ENCODE results near the gene AMBP.

The AMBP gene

DNA sequence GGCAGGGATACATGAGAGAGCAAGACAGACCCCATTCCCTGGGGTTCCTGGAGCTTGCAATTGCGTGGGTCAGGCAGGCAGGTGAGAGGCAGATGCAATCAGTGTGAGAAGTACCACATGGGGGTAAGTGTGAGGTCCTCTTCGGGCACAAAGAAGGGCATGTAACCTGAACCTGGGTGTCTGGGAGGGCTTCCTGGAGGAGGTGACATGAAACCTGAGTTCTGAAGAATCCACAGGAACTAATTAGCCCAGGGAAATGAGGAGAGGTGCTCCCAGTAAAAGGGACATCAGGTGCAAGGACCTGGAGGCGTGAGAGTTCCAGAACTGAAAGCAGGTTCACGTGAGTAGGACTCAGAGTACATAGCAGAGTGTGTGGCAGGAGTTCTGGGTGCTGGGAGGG lies 2.5 kb downstream of the AMBP start:
- Histone ChIP-seq H3K27me3 (ENCODE audit: insufficient read depth, low read length, poor library complexity, severe bottlenecking) (no peaks in the 10 kb centered on the region), H3K4me1 (ENCODE audit: insufficient read depth, low read length, poor library complexity, severe bottlenecking) (no peaks in the 10 kb centered on the region), H3K4me3 (ENCODE audit: low read length, poor library complexity, severe bottlenecking) (no peak overlapping the region), H3K9me2 (replicated peaks; ENCODE audit: low read depth, low read length) (no peaks in the 10 kb centered on the region), H3K9ac (ENCODE audit: low read depth, low read length, poor library complexity, severe bottlenecking) (no peak overlapping the region), H3K36me3 (ENCODE audit: insufficient read depth, low read length) (no peaks in the 10 kb centered on the region), H2AFZ (ENCODE audit: low read length) (no peak overlapping the region), H3K9me3 (ENCODE audit: insufficient read depth, low read depth, low read length) (no peaks in the 10 kb centered on the region), H4K20me1 (ENCODE audit: insufficient read depth, low read length, poor library complexity, severe bottlenecking) (no peaks in the 10 kb centered on the region), H3K79me2 (ENCODE audit: insufficient read depth, low read length) (no peaks in the 10 kb centered on the region), H3K4me2 (ENCODE audit: low read depth, low read length, poor library complexity, severe bottlenecking) (no peak overlapping the region), H3F3A (ENCODE audit: low read depth) (no peaks in the 10 kb centered on the region)
- no peak for TF ChIP-seq EZH2phosphoT487 (IDR thresholded peaks at IDR 0.05; ENCODE audit: borderline replicate concordance)
- TF ChIP-seq, protein P1, sequence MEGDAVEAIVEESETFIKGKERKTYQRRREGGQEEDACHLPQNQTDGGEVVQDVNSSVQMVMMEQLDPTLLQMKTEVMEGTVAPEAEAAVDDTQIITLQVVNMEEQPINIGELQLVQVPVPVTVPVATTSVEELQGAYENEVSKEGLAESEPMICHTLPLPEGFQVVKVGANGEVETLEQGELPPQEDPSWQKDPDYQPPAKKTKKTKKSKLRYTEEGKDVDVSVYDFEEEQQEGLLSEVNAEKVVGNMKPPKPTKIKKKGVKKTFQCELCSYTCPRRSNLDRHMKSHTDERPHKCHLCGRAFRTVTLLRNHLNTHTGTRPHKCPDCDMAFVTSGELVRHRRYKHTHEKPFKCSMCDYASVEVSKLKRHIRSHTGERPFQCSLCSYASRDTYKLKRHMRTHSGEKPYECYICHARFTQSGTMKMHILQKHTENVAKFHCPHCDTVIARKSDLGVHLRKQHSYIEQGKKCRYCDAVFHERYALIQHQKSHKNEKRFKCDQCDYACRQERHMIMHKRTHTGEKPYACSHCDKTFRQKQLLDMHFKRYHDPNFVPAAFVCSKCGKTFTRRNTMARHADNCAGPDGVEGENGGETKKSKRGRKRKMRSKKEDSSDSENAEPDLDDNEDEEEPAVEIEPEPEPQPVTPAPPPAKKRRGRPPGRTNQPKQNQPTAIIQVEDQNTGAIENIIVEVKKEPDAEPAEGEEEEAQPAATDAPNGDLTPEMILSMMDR (conservative IDR thresholded peaks at IDR 0.05; ENCODE audit: low read length): no peak

DNA sequence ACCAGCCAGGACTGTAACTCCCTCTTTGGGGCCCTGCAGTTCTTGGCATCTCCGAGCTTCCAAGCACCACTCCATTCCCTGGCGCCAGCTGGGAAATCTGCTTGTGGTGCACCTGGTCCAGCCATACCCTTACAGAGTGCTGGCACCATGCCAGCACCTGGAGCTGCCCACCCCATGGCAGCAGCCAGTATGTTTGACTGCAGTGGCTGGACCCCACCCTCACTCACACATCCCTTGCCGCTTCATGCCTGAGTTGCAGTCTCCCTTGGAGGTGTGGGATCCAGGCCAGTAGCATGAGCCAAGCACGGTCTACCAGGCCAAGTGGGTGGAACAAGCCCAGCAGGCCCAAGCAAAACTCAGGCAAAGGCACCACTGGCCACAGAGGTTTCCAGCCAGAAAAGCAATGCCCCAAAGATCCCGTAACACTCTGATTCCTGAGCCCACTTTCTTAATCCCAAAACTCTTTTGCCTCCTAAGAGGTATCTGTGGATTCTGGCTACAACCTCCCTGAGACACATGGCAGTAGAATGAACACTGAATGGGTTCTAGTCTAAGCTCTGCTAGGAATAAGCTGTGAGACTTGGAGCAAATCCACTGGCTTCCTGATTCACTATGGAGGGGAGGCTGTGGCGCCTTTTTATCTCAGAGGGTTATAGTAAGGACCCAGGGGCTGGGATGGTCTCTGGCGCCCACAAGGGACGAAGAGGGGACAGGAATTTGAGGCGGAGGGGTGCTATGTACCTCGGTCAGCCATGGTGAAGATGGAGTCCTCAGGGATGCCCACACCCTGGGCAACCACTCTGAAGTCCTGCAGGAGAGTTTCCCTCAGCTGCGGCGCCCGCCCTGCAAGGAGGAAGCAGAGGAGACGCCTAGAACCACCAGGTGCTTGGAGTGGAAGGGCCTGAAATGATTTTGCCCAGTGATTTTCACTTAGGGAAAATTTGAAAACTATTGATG lies 5.6 kb downstream of the AMBP start:
- Histone ChIP-seq H3K9ac (ENCODE audit: low read depth, low read length, poor library complexity, severe bottlenecking) (no peak overlapping the region), H3K4me1 (ENCODE audit: insufficient read depth, low read length, poor library complexity, severe bottlenecking) (no peaks in the 10 kb centered on the region), H2AFZ (ENCODE audit: low read length) (no peak overlapping the region), H3K9me2 (replicated peaks; ENCODE audit: low read depth, low read length) (no peaks in the 10 kb centered on the region), H3K4me2 (ENCODE audit: low read depth, low read length, poor library complexity, severe bottlenecking) (no peak overlapping the region), H3F3A (ENCODE audit: low read depth) (no peaks in the 10 kb centered on the region), H3K36me3 (ENCODE audit: insufficient read depth, low read length) (no peaks in the 10 kb centered on the region), H3K9me3 (ENCODE audit: insufficient read depth, low read depth, low read length) (no peaks in the 10 kb centered on the region), H3K4me3 (ENCODE audit: low read length, poor library complexity, severe bottlenecking) (no peak overlapping the region), H3K79me2 (ENCODE audit: insufficient read depth, low read length) (no peaks in the 10 kb centered on the region), H3K27me3 (ENCODE audit: insufficient read depth, low read length, poor library complexity, severe bottlenecking) (no peaks in the 10 kb centered on the region), H4K20me1 (ENCODE audit: insufficient read depth, low read length, poor library complexity, severe bottlenecking) (no peaks in the 10 kb centered on the region)
- TF ChIP-seq, protein P1 (conservative IDR thresholded peaks at IDR 0.05; ENCODE audit: low read length): no peak
- no peak for TF ChIP-seq EZH2phosphoT487 (IDR thresholded peaks at IDR 0.05; ENCODE audit: borderline replicate concordance)

GRCh38 chr9:114071197-114071795 lies 6.8 kb downstream of the AMBP start:
- no peak overlapping the region for H2AFZ ChIP-seq (ENCODE audit: low read length)
- H4K20me1 ChIP-seq (ENCODE audit: insufficient read depth, low read length, poor library complexity, severe bottlenecking): no peaks in the 10 kb centered on the region
- no peaks in the 10 kb centered on the region for H3K36me3 ChIP-seq (ENCODE audit: insufficient read depth, low read length)
- no peak overlapping the region for H3K4me3 ChIP-seq (ENCODE audit: low read length, poor library complexity, severe bottlenecking)
- no peaks in the 10 kb centered on the region for H3K79me2 ChIP-seq (ENCODE audit: insufficient read depth, low read length)
- no peaks in the 10 kb centered on the region for H3K27me3 ChIP-seq (ENCODE audit: insufficient read depth, low read length, poor library complexity, severe bottlenecking)
- no peak overlapping the region for H3K4me2 ChIP-seq (ENCODE audit: low read depth, low read length, poor library complexity, severe bottlenecking)
- no peaks in the 10 kb centered on the region for H3K4me1 ChIP-seq (ENCODE audit: insufficient read depth, low read length, poor library complexity, severe bottlenecking)
- TF ChIP-seq, protein P1 (conservative IDR thresholded peaks at IDR 0.05; ENCODE audit: low read length): no peak
- no peak for TF ChIP-seq EZH2phosphoT487 (IDR thresholded peaks at IDR 0.05; ENCODE audit: borderline replicate concordance)
- H3F3A ChIP-seq (ENCODE audit: low read depth): no peaks in the 10 kb centered on the region
- no peaks in the 10 kb centered on the region for H3K9me2 ChIP-seq (replicated peaks; ENCODE audit: low read depth, low read length)
- H3K9ac ChIP-seq (ENCODE audit: low read depth, low read length, poor library complexity, severe bottlenecking): no peak overlapping the region
- no peaks in the 10 kb centered on the region for H3K9me3 ChIP-seq (ENCODE audit: insufficient read depth, low read depth, low read length)
